ENCODE data around the gene XKR3. TPM values are rescaled to one million over a fixed set of nuclear protein-coding genes. Genes with fewer than 3 reads are reported as not detected.
"Not testable (repeated sequence)": the region's sequence is repeated elsewhere in the genome, so short reads cannot be mapped to it uniquely, and the experiment has no call there.

The XKR3 gene
- total RNA-seq = not detected

GRCh38 chr22:16824716-16825687, at the start of gene XKR3:
Gene XKR3 (minus strand): TSS chr22:16825411. CDS start chr22:16808073, 17,338 bp downstream.
- DNase-seq = no peak

GRCh38 chr22:16869640-16870039, 44.4 kb upstream of the XKR3 start:
- DNase-seq = not testable (repeated sequence)

- DNase-seq = no peak
Measured at GRCh38 chr22:16866167-16866566, 41.0 kb upstream of the XKR3 start.

- not testable (repeated sequence) for DNase-seq
Measured at GRCh38 chr22:16856851-16857250, 31.6 kb upstream of the XKR3 start.

- no peak for DNase-seq
Measured at GRCh38 chr22:16854631-16855030, 29.4 kb upstream of the XKR3 start.

GRCh38 chr22:16851268-16851996, 26.2 kb upstream of the XKR3 start:
- DNase-seq = not testable (repeated sequence)

GRCh38 chr22:16847271-16847670, 22.1 kb upstream of the XKR3 start:
- DNase-seq = no peak

GRCh38 chr22:16845881-16846280, 20.7 kb upstream of the XKR3 start:
- DNase-seq = no peak

GRCh38 chr22:16845465-16845864, 20.3 kb upstream of the XKR3 start:
- DNase-seq = no peak

- DNase-seq = no peak
Measured at GRCh38 chr22:16844529-16844928, 19.3 kb upstream of the XKR3 start.

- no peak for DNase-seq
Measured at GRCh38 chr22:16838073-16838472, 12.9 kb upstream of the XKR3 start.

GRCh38 chr22:16834971-16835370, 9.8 kb upstream of the XKR3 start:
- no peak for DNase-seq

GRCh38 chr22:16831257-16831656, 6.0 kb upstream of the XKR3 start:
- DNase-seq = no peak

- DNase-seq = no peak
Measured at GRCh38 chr22:16829985-16830384, 4.8 kb upstream of the XKR3 start.

- no peak for DNase-seq
Measured at GRCh38 chr22:16828876-16829275, 3.7 kb upstream of the XKR3 start.

GRCh38 chr22:16827506-16827905, 2.3 kb upstream of the XKR3 start:
- DNase-seq = no peak

- no peak for DNase-seq
Measured at GRCh38 chr22:16819249-16819648, 6.0 kb downstream of the XKR3 start.

- no peak for DNase-seq
Measured at GRCh38 chr22:16818538-16818937, 6.7 kb downstream of the XKR3 start.

- DNase-seq = no peak
Measured at GRCh38 chr22:16815073-16815472, 10.1 kb downstream of the XKR3 start.

GRCh38 chr22:16810188-16810802, 14.9 kb downstream of the XKR3 start:
- no peak for DNase-seq

GRCh38 chr22:16808744-16809143, 16.5 kb downstream of the XKR3 start:
- DNase-seq = no peak

GRCh38 chr22:16807109-16807508, 18.1 kb downstream of the XKR3 start:
- DNase-seq = no peak

GRCh38 chr22:16806401-16806800, 18.8 kb downstream of the XKR3 start:
- DNase-seq = no peak

All from effector CD4-positive, alpha-beta T cell (primary cell).